HG03108 (cell line): Measurements from ENCODE around the gene TMC5.
"Not testable (repeated sequence)": the region's sequence is repeated elsewhere in the genome, so short reads cannot be mapped to it uniquely, and the experiment has no call there.

ENCODE experiments used
- ATAC-seq: cut with Tn5 transposase; IDR thresholded peaks from one replicate; pipeline ENCODE4 v1.9.1; 2021; ENCODE audit warnings: moderate library complexity; ENCODE audit not compliant: unreplicated experiment

The TMC5 gene

GRCh38 chr16:19417640-19418039, at the start of gene TMC5:
TMC5 (plus strand) TSS chr16:19417883; CDS start chr16:19440039, 22,156 bp downstream.
- no peak for ATAC-seq

GRCh38 chr16:19372541-19372940, 45.1 kb upstream of the TMC5 start:
- ATAC-seq, result not testable (repeated sequence)

GRCh38 chr16:19374402-19374801, 43.3 kb upstream of the TMC5 start:
- no peak for ATAC-seq

- no peak for ATAC-seq
Measured at GRCh38 chr16:19375561-19376158, 42.0 kb upstream of the TMC5 start.

- no peak for ATAC-seq
Measured at GRCh38 chr16:19377864-19378263, 39.8 kb upstream of the TMC5 start.

GRCh38 chr16:19378511-19378910, 39.2 kb upstream of the TMC5 start:
- ATAC-seq, result no peak

- no peak for ATAC-seq
Measured at GRCh38 chr16:19379838-19380237, 37.8 kb upstream of the TMC5 start.

- ATAC-seq, result no peak
Measured at GRCh38 chr16:19380328-19380727, 37.4 kb upstream of the TMC5 start.

GRCh38 chr16:19382084-19382801, 35.4 kb upstream of the TMC5 start:
- no peak for ATAC-seq

- no peak for ATAC-seq
Measured at GRCh38 chr16:19382887-19383816, 34.5 kb upstream of the TMC5 start.

- no peak for ATAC-seq
Measured at GRCh38 chr16:19384656-19385055, 33.0 kb upstream of the TMC5 start.

- ATAC-seq, result no peak
Measured at GRCh38 chr16:19386525-19386924, 31.2 kb upstream of the TMC5 start.

GRCh38 chr16:19389246-19389645, 28.4 kb upstream of the TMC5 start:
- no peak for ATAC-seq

- ATAC-seq, result not testable (repeated sequence)
Measured at GRCh38 chr16:19391185-19391776, 26.4 kb upstream of the TMC5 start.

GRCh38 chr16:19392352-19392751, 25.3 kb upstream of the TMC5 start:
- ATAC-seq, result no peak

- ATAC-seq, result no peak
Measured at GRCh38 chr16:19393226-19394111, 24.2 kb upstream of the TMC5 start.

- ATAC-seq, result not testable (repeated sequence)
Measured at GRCh38 chr16:19395646-19396267, 21.9 kb upstream of the TMC5 start.

- ATAC-seq, result no peak
Measured at GRCh38 chr16:19396555-19397011, 21.1 kb upstream of the TMC5 start.

GRCh38 chr16:19397373-19397772, 20.3 kb upstream of the TMC5 start:
- ATAC-seq, result not testable (repeated sequence)

- no peak for ATAC-seq
Measured at GRCh38 chr16:19400711-19401110, 17.0 kb upstream of the TMC5 start.
